GM19372 (cell line): ENCODE results near the gene ENDOV.

Experiments used
- ATAC-seq: cut with Tn5 transposase; IDR thresholded peaks from one replicate; pipeline ENCODE4 v1.9.1; 2021; ENCODE audit warnings: mild to moderate bottlenecking, low read depth, moderate library complexity; ENCODE audit not compliant: unreplicated experiment

ENDOV gene

DNA sequence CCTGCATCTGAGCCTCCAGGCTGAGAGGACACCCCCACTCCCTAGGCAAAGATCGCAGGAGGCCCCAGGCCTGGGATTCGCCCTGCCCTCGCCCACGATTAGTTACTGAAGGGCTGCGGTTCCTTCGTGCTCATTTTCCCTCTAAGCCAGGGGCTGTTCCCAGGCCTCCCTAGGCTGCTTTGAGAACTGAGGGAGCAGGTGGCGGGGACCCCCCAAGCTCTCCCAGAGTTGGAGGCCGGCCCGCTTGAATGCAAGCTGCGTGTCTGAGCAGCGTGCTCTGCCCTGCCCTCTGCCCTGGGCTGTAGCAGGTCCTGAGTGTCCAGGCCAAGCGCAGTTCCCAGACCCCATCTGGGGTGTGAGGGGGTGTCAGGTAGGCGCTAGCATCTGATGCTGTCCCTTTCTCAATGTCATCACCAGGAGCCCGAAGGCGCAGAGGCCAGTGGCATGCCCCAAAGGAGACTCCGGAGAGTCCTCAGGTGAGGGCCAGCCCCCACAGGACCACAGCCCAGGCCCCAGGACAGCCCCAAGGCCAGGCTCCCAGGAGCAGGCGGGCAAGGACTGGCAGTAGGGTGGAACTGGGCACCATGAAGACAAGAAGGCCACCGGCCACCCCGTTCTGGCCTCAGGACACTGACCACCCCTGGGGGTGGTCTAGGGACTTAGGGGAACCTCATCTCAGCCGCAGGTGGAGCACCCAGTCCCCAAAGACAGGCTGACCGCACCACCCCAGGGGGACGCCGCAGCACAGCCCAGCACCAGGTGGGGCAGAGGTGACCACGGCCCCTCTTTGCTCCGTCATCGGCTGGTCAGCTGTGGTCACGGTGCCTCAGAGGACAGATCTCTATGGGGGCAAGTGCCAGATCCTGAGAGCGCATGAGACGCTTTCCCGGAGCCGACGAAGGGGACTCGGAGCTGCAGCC, 14.6 kb downstream of the ENDOV start:
- ATAC-seq: no peak

- ATAC-seq: no peak
These were observed 15.7 kb downstream of the ENDOV start for GRCh38 chr17:80430446-80431245.

GRCh38 chr17:80431246-80432195, 16.6 kb downstream of the ENDOV start:
- ATAC-seq: no peak

DNA sequence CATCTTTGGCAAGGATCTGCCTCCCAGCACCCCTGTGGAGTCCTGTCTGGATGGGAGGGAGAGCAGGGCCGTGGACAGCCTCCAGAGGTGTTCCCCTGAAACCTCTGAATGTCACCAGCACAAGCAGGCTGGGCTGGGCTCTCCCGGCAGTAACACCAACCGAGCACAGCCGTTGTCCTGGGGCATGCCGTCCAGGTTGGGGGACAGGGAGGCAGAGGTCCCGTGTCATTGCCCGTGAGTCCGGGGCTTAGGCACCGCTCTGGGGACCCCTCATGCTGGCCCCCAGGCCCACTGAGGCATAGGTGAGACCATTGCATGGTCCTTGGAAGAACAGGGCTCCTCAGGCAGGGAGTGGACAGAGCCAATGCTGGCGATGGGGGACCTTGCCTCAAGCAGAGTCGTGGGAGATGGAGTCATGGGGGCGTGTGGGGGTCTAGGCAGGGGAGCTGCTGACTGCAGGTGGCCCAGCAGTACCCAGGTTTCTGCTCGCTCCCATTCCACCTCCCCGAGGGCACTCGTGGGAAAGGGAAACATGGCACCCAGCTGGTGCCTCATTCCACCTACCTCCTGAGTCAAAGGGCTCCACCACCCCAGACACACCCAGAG, 17.5 kb downstream of the ENDOV start:
- no peak for ATAC-seq

DNA sequence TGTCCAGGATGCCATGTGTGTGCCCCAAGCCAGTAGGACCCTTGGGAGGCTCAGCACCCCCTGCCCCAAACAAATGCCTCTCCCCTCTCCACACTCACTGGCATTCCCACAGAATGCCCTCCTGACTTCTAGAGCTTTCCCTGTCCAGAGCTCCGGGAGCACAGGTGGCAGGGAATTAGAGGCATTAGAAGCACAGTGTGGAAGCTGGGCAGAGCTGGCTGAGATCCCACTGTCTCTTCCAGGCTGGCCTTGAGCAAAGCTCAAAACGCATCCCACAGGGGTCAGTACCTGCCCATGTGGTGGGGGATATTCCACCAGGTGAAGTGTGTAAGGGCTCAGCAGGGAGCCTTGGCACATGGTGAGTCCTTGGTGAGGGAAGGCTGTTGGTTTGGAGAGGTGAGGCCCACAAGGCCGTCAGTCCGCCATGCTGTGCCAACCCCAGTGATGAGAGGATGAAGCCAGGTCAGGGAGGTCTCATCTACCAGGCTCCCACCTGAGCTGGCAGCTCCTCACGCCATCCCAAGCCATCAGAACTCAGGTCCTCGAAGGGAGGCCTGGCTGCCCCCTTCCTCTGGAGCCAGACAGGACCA, 18.1 kb downstream of the ENDOV start:
- ATAC-seq: no peak

DNA sequence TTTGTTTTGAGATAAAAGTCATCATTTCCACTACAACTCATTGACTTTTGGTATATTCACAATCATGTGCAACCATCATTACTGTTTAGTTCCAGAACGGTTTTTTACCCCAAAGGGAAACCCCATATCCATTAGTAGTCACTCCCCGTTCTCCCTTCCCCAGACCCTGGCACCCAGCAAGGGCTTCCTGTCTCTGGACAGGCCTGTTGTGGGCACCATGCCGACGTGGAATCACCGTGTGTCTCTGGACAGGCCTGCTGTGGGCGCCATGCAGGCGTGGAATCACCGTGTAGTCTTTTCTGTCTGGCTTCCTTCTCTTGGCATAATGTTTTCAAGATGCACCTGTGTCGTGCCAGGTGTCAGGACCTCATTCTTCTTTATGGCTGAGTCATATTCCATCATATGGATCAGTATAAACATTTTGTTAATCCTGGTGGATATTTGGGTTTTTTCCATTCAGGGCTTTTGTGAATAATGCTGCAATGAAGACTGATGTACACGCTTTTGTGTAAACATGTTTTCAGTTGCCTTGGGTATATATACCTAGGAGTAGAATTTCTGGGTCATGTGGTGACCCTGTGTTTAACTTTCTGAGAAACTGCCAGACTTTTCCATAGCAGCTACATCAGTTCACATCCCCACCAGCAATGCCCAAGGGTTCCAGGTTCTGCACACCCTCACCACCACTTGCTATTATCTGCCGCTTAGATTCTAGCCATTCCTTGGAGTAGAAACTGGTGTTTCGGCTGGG, 19.1 kb downstream of the ENDOV start:
- no peak for ATAC-seq

DNA sequence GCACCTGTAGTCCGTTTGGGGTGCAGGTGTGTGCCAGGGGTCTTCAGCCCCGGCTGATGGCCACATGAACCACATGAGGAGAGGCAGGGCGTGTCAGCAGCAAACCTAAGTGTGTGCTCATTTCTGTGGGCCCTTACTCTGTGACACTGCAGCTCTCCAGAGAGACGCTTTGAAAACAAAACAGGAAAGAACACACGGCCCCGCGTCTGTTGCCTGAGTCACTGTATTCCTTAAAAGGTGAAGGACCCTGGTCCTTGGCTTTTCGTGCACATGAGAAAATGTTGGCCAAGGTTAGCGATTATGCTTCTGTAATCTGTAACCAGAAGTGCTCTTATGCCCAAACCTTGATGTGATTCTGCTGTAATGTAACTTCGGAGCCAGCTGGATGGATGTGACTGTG, 22.6 kb downstream of the ENDOV start:
- ATAC-seq: no peak

GRCh38 chr17:80438806-80439205, 23.8 kb downstream of the ENDOV start:
- ATAC-seq: no peak

DNA sequence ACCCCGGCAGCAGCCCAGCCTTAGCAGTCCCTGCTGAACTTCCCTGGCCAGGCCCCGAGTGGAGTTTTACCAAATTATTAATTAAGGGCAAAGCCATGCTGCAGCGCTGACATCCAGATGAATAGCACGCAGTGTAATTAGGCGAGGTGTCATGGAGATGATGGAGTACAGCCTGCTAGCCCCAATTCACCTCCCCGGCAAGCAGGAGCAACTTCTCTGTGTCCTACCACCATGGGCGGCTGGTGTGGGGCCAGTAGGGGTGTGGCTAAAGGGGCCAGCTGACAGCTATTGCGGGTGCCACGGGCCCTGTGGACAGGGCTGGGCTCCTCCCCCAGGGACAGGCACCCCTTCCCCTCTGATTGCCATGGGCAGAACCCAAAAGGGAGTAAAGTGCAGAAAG, 24.5 kb downstream of the ENDOV start:
- no peak for ATAC-seq

DNA sequence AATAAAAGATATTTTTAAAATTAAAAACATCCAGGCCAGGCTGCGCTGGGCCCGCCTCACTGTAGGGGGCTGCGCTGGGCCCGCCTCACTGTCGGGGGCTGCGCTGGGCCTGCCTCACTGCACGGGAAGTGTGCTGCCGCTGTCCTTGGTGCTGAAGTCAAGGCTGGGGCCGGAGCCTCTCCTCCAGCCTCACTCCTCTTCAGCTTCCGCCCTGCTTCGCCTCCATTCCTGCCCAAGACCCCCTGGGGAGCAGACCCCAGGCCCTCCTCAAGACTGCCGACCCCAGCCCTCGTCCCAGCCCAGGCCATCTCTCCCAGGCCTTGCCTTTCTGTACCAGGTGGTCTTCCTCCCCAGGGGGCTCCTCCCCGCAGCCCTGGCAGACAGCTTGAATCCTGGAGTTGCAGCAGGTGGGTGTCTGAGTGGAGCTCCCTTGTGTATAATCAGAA, 26.2 kb downstream of the ENDOV start:
- no peak for ATAC-seq

DNA sequence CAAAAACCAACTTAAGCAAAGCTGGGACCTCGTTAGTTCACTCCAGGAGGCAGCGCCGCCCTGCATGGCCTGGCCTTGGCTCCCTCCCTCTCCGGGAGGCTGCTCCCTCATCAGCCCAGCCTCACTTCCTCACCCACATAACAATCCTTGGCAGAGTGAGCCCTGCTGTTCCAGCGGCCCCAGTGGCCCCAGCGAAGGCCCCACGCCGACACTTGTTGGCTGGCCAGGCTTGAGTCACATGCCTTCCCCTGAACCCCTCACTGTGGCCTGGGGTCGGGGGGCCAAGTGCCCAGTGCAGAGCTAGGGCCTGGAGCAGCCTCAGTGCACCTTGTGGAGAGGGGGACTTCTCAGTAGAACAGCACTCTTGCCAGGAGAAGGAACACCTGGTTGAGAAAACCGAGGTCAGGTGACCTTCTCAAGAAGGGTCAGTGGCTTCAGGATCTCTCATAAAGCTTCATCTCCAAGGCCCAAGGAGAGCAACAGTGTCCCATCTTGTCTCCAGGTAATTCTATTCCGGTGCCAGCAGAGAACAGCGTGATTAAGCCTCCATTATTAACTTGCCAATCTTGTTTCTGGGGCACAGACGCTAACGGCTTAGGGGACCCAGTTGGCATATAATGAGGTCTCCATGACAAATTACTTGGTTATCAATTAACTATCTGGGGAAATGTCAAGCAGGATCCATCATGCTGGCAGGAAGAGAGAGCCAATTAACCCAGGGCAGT, 26.8 kb downstream of the ENDOV start:
- ATAC-seq: no peak

- no peak for ATAC-seq
These were observed 27.3 kb downstream of the ENDOV start for GRCh38 chr17:80442323-80442659.

- ATAC-seq: no peak
These were observed 27.8 kb downstream of the ENDOV start for GRCh38 chr17:80442764-80443163.

GRCh38 chr17:80443498-80443897, 28.5 kb downstream of the ENDOV start:
- ATAC-seq: no peak

GRCh38 chr17:80443916-80444643, 29.1 kb downstream of the ENDOV start:
- ATAC-seq: no peak

- no peak for ATAC-seq
These were observed 29.6 kb downstream of the ENDOV start for GRCh38 chr17:80444644-80444979.

GRCh38 chr17:80445007-80445725, 30.2 kb downstream of the ENDOV start:
- ATAC-seq: no peak
